ENCODE data around the gene WDR54. TPM values are rescaled to one million over a fixed set of nuclear protein-coding genes. Genes with fewer than 3 reads are reported as not detected.

The WDR54 gene
- total and polyA plus RNA-seq, 2 donors (not counting 3 experiments of a cell fraction or from before 2014, with no cell fraction given) = 21.7 to 46.3 TPM

GRCh38 chr2:74425523-74425922 lies 4.0 kb downstream of the WDR54 start:
- no peak overlapping the region for H3K9ac ChIP-seq (replicated peaks; ENCODE audit: extremely low read depth, insufficient read depth, low read length)

More at GRCh38 chr2:74425523-74425922, 4.0 kb downstream of the WDR54 start:
- Histone ChIP-seq H2AFZ (ENCODE audit: low read depth, low read length) (no peak overlapping the region), H3K36me3 (ENCODE audit: control insufficient read depth in 2 of 2, extremely low read depth in 1 of 2, insufficient read depth in 2 of 2, low read length in 2 of 2) (peaks cover 4 to 31% of the 10 kb centered on the region in 2 experiments), H3K9me1 (replicated peaks; ENCODE audit: control insufficient read depth, extremely low read depth, insufficient read depth, low read length) (no peaks in the 10 kb centered on the region), H3K4me2 (ENCODE audit: insufficient read depth, low read length) (no peak overlapping the region), H3K27ac (ENCODE audit: insufficient read depth, low read depth, low read length) (no peak overlapping the region), H3K27me3 (ENCODE audit: control insufficient read depth in 2 of 2, insufficient read depth in 2 of 2, low read length in 2 of 2) (peaks cover under 1 to 3% of the 10 kb centered on the region in 2 experiments), H3K4me3 (replicated peaks in 1 of 3; ENCODE audit: insufficient read depth in 1 of 3, low read depth in 1 of 3, low read length in 3 of 3) (no peak overlapping the region), H3K79me2 (ENCODE audit: control insufficient read depth, insufficient read depth, low read length) (no peaks in the 10 kb centered on the region), H3K4me1 (ENCODE audit: control insufficient read depth, extremely low read depth, insufficient read depth, low read length) (peaks cover 9% of the 10 kb centered on the region), H3K9me3 (replicated peaks; ENCODE audit: control insufficient read depth, insufficient read depth, low read length) (no peaks in the 10 kb centered on the region), H4K20me1 (replicated peaks; ENCODE audit: control insufficient read depth, extremely low read depth, insufficient read depth, low read length) (no peaks in the 10 kb centered on the region)
- TF ChIP-seq, protein P1, sequence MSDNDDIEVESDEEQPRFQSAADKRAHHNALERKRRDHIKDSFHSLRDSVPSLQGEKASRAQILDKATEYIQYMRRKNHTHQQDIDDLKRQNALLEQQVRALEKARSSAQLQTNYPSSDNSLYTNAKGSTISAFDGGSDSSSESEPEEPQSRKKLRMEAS (IDR thresholded peaks at IDR 0.05; ENCODE audit: insufficient read depth, insufficient read length) = no peak
- TF ChIP-seq, protein P2, sequence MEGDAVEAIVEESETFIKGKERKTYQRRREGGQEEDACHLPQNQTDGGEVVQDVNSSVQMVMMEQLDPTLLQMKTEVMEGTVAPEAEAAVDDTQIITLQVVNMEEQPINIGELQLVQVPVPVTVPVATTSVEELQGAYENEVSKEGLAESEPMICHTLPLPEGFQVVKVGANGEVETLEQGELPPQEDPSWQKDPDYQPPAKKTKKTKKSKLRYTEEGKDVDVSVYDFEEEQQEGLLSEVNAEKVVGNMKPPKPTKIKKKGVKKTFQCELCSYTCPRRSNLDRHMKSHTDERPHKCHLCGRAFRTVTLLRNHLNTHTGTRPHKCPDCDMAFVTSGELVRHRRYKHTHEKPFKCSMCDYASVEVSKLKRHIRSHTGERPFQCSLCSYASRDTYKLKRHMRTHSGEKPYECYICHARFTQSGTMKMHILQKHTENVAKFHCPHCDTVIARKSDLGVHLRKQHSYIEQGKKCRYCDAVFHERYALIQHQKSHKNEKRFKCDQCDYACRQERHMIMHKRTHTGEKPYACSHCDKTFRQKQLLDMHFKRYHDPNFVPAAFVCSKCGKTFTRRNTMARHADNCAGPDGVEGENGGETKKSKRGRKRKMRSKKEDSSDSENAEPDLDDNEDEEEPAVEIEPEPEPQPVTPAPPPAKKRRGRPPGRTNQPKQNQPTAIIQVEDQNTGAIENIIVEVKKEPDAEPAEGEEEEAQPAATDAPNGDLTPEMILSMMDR (IDR thresholded peaks at IDR 0.05; ENCODE audit: extremely low read depth in 1 of 2, insufficient read depth in 1 of 2, low read depth in 1 of 2, low read length in 2 of 2) = no peak
- no peak for TF ChIP-seq JUN (IDR thresholded peaks at IDR 0.05; ENCODE audit: borderline replicate concordance, insufficient read depth, insufficient read length, low read depth)
- TF ChIP-seq MYC (IDR thresholded peaks at IDR 0.05; ENCODE audit: low read depth, low read length) = no peak
- TF ChIP-seq POLR2A (IDR thresholded peaks at IDR 0.05; ENCODE audit: low read depth, low read length) = no peak
- no peak for TF ChIP-seq POLR2AphosphoS5 (IDR thresholded peaks at IDR 0.05; ENCODE audit: insufficient read depth, low read depth, low read length)
- no peak for TF ChIP-seq EZH2 (IDR thresholded peaks at IDR 0.05; ENCODE audit: borderline replicate concordance, low read depth, low read length, severe bottlenecking)
- TF ChIP-seq GATA2 (IDR thresholded peaks at IDR 0.05; ENCODE audit: insufficient read depth, insufficient read length, low read depth, low read length) = no peak
- no peak for TF ChIP-seq FOS (IDR thresholded peaks at IDR 0.05; ENCODE audit: borderline replicate concordance, insufficient read depth, low read length)
- no TSS peak for BruUV-seq (replicated peaks)
- ChIA-PET CTCF (no interaction called here), POLR2A (no interaction called here)
- dilution Hi-C loops (cut with MboI; ENCODE audit: extremely low pct_ligation_motif_present, low sequenced_read_pairs) = no loop called here
- FAIRE-seq = no peak
- no peak for DNase-seq (ENCODE audit: low read depth, low spot score)
- intact Hi-C loops (cut with micrococcal nuclease) = no loop called here
